Smooth muscle cell of the pulmonary artery (primary cell): ENCODE data around the gene AK2. TPM values are rescaled to one million over a fixed set of nuclear protein-coding genes. Genes with fewer than 3 reads are reported as not detected.

Experiments
- total RNA-seq: library from RNA; depleted of rRNA; stranded (reverse); fragments of >200 nt; gene quantifications from 2 replicates; pipeline ENCODE4 v1.2.3, GENCODE V29; 2014

AK2 gene
- total RNA-seq = 73.6 and 91.1 TPM in 2 replicates

DNA sequence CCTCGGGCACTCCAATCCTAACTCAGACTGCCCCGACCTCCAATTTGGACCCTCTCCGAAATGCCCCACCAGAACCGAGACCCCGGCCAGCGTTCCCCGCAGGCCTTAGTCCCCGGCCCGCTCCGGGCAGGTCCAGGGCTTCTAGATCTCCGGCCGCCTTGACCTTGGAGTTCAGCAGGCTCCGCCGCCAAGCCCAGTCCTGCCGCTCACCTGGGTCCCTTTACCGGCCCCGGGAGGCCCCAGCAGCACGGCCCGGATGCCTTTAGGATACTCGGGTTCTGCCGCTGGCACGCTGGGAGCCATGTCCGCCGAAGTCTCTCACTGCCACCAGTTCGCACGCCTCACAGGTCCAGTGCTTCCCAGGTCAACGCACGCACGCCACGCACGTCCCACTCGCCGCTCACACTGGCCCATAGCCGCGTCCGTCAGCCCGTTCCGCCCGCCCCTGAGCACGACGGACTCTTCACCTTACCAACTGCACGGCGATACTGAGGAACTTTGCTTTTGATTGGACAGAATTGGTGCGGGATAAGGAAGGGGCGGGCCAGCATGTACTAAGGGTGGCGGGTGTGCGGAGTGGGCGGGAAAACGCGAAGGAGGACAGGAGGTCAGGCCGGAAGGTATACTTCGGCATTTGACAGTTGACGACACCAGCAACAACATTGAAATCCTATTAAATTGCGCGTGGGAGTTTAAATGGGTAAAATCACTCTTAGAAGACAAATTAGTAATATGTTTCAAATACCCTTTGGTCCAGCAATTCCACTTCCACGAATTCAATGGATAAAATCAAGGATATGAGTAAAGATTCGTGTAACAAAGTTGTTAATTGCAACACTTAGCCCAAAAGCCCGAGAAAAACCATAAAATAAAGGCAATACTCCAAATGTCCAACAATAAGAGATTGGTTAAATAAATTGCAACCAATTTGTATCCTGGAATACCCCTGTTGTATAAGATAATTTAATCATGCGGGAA lies at the start of gene AK2:
Gene AK2 (minus strand): TSS at position 358 of the 978 bp plus-strand sequence. CDS start 55 bp downstream, at position 303.

DNA sequence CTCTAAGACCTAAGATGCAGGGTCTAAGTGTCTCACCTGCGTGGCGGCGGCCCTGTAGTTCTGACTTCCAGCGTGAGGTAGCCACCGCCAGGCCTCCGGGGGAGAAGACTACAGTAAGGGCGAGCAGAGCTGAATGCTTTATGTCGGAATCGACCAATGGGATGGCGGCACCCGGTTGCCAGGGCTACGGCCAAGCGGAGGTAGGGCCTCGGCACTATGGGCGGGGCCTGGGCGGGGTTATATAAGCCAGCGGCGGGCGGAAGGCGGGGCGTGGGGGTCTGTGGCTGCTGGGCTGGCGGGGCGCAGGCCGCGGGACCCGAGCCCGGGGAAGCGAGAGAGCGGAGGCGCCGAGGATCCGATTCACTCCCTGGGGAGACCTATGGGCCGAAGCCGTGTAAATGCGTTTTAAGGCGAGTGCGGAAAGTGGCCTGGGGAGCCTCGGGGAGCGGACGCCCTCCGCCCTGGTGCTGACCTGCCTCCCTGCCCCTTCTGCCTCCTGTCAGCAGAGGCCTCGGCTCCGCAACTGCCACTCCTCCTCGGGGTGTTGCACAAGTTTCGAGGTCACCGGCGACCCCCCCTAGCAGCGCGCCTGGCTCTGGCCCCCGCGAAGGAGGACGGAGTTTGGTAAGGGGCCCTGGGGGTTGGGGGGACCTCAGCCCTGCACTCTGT lies 44.3 kb upstream of the AK2 start, which contains the start of gene AZIN2:
Gene AZIN2 (plus strand): TSS at position 269 of the 669 bp plus-strand sequence. CDS start 1,097 bp downstream, outside the sequence.

DNA sequence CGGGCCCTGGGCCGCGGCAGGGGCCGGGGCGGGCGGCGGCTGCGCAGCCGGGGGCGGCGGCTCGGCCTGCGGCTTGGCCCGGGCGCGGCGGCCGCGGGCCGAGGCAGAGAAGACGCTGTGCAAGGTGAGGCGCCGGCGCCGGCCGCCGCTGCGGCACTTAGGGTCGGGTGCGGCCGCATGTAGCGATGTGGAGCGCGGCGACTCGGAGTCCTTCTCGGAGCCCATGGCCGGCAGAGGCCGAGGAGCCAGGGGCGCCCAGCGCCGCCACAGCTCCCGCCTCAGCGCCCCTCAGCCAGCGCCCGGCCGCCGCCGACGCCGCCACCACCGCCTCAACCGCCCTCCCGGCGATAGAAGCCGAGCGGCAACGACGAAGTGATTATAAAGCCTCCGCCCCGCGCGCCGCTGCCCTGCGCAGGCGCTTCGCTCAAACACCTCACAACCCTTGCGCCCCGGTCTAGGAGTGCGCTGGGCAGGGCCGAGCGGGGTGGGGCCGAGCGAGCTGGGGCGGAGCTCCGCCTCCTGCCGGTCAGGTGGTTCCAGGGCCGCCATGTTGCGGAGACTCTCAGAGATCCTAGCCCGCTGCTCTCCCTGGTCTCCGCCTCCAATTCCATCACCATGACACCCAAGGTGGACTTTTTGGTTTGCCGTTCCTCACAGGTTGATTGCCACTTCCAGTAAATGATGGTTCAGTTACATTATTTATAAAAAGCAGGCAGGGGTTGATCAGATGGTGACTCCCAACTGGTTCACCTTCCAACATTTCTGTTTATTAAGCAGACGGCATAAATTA lies 72.0 kb downstream of the AK2 start, which contains the start of gene RNF19B:
Gene RNF19B (minus strand): TSS at position 349 of the 790 bp plus-strand sequence. CDS start 124 bp downstream, at position 225.

Other genes with a start within 250 kb of the AK2 start
- gene YARS1, start 219.5 kb downstream of the AK2 start, total RNA-seq = 94.4 and 139 TPM in 2 replicates
- gene S100PBP, start 219.2 kb downstream of the AK2 start, total RNA-seq = 28.3 and 31.2 TPM in 2 replicates
- gene FNDC5, start 166.0 kb downstream of the AK2 start, total RNA-seq = 1.2 and 1.4 TPM in 2 replicates
- not detected in 2 replicates for gene HPCA, start 150.4 kb downstream of the AK2 start, total RNA-seq
- gene TMEM54, start 135.5 kb downstream of the AK2 start, total RNA-seq = 30.8 and 49.7 TPM in 2 replicates
- gene RNF19B, start 72.1 kb downstream of the AK2 start, total RNA-seq = 9.4 and 17.2 TPM in 2 replicates
- 6.9 and 9.2 TPM in 2 replicates for gene AZIN2, start 44.3 kb upstream of the AK2 start, total RNA-seq
- 5.7 and 10.3 TPM in 2 replicates for gene TRIM62, start 145.2 kb upstream of the AK2 start, total RNA-seq
- 8.2 and 8.5 TPM in 2 replicates for gene ZNF362, start 219.6 kb upstream of the AK2 start, total RNA-seq